BJ (cell line): ENCODE data around the gene GP9. TPM values are rescaled to one million over a fixed set of nuclear protein-coding genes. Genes with fewer than 3 reads are reported as not detected.
"Not testable (repeated sequence)": the region's sequence is repeated elsewhere in the genome, so short reads cannot be mapped to it uniquely, and the experiment has no call there.

Experiments
- CTCF ChIA-PET: fragments of 350-600 bp; formaldehyde crosslinking; extraction: SDS; loops from one replicate; lab custom pipeline; 2021; ENCODE audit warnings: antibody characterized with exemption, inconsistent platforms; lab: Yijun Ruan, JAX
- POLR2A ChIA-PET: fragments of 300-600 bp; sonication (Branson Sonifier 250); formaldehyde crosslinking; extraction: SDS; loops from one replicate; lab custom pipeline; 2021; ENCODE audit warnings: antibody characterized with exemption; lab: Charles Lee
- DNase-seq: peaks from one replicate; pipeline ENCODE4 v3.0.0-alpha.2; 2011; ENCODE audit warnings: low read depth
- H3K27me3 ChIP-seq: 2 replicates; pipeline ENCODE4 v1.6.0; 2011; ENCODE audit warnings: low read length; ENCODE audit not compliant: control insufficient read depth, insufficient read depth
- H3K36me3 ChIP-seq: 2 replicates; pipeline ENCODE4 v1.5.1; 2011; ENCODE audit warnings: low read length; ENCODE audit not compliant: control insufficient read depth, insufficient read depth
- H3K4me3 ChIP-seq: 2 replicates; pipeline ENCODE4 v1.5.1; 2011; ENCODE audit warnings: low read depth, mild to moderate bottlenecking, control low read depth, low read length
- CTCF ChIP-seq: IDR thresholded peaks from 2 replicates; pipeline ENCODE4 v1.5.1; 2011; ENCODE audit warnings: low read depth, mild to moderate bottlenecking, control low read depth, inconsistent platforms, low read length, moderate library complexity; ENCODE audit not compliant: insufficient read depth
- polyA plus RNA-seq: library from polyadenylated mRNA; depleted of rRNA; stranded (reverse); fragments of >200 nt; gene quantifications from 2 replicates; pipeline ENCODE4 v1.2.3, GENCODE V29; 2011

Gene GP9
- polyA plus RNA-seq, 1 experiment = not detected

DNA sequence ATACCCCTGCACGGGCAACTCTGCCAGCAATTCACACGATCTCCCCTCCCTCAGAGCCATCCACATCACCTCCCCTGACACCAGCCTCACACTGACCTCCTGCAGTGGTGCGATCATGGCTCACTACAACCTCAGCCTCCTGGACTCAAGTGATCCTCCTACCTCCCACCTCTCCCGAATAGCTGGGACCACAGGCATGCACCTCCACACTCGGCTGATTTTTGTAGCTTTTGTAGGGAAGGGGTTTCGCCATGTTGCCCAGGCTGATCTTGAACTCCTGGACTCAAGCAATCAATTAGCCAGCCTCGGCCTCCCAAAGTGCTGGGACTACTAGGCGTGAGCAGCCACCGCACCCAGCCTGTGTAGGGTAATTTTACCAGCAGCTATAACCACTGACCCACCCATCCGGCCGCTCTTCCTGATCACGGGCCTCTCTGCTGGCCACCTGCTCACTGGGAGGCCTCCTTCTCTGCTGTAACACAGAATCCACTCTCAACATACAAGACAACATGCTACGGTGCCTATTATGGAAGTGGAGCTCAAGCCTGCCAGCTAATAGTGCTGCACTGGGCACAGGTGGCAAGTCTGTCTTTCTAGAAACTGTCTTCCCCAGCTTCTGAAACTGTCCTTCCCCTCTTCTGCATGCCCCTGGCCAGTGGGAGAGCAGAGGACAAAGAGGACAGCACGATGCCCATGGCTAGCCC lies 4.6 kb downstream of the GP9 start:
- H3K4me3 ChIP-seq = no peak overlapping the region
- TF ChIP-seq CTCF = no peak
- H3K27me3 ChIP-seq = no peaks in the 10 kb centered on the region; the same call in 1 of the 2 replicates
- no peaks in the 10 kb centered on the region for H3K36me3 ChIP-seq
- CTCF ChIA-PET = interaction anchor here (0.6 to 9.9 kb wide), 4 partner anchors 11 to 181 kb away, joined by 3 to 68 read pairs (median 6); no protein-coding TSS in a partner anchor
- DNase-seq = no peak
- POLR2A ChIA-PET = no interaction called here

DNA sequence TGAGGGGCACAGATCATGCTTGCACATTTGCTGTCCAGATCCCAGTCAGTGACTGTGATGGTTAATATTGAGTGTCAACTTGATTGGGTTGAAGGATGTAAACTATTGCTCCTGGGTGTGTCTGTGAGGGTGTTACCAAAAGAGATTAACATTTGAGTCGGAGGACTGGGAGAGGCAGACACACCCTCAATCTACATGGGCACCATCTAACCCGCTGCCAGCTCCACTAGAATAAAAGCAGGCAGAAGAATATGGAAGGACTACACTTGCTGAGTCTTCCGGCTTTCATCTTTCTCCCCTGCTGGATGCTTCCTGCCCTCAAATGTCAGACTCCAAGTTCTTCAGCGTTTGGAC lies 5.1 kb downstream of the GP9 start:
- Histone ChIP-seq H3K27me3 (no peaks in the 10 kb centered on the region; the same call in none of the 2 replicates), H3K4me3 (no peak overlapping the region), H3K36me3 (no peaks in the 10 kb centered on the region)
- POLR2A ChIA-PET = no interaction called here
- TF ChIP-seq CTCF = no peak
- CTCF ChIA-PET = interaction anchor here (1.1 to 9.9 kb wide), 3 partner anchors 12 to 180 kb away, joined by 3 to 68 read pairs (median 8); no protein-coding TSS in a partner anchor
- no peak for DNase-seq

- H3K27me3 ChIP-seq, DNase-seq, H3K4me3 ChIP-seq, H3K36me3 ChIP-seq, POLR2A ChIA-PET: not testable (repeated sequence)
- CTCF ChIA-PET = interaction anchor here (1.1 to 9.9 kb wide), 4 partner anchors 11 to 99 kb away, joined by 3 to 68 read pairs (median 3); no protein-coding TSS in a partner anchor
Observed at GRCh38 chr3:129067719-129068118, 7.1 kb downstream of the GP9 start.

DNA sequence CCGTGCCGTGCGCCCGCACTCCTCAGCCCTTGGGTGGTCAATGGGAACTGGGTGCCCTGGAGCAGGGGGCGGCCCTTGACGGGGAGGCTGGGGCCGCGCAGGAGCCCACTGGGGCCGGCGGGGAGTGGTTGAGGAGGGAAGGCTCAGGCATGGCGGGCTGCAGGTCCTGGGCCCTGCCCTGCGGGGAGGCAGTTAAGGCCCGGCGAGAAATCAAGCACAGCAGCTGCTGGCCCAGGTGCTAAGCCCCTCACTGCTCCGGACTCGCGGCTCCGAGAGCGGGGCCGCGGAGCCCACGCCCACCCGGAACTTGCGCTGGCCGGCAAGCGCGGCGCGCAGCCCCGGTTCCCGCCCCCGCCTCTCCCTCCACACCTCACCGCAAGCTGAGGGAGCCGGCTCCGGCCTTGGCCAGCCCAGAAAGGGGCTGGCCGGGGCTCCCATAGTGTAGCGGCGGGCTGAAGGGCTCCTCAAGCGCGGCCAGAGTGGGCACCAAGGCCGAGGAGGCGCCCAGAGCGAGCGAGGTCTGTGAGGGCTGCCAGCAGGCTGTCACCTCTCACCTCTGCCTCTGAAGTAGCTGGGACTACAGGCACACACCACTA lies 7.8 kb downstream of the GP9 start:
- ChIA-PET CTCF (interaction anchor here (1.0 to 9.9 kb wide), 7 partner anchors 8 to 177 kb away, joined by 3 to 68 read pairs (median 3); no protein-coding TSS in a partner anchor), POLR2A (no interaction called here)
- DNase-seq = no peak
- peaks cover 4% of the 10 kb centered on the region for H3K27me3 ChIP-seq
- peak overlapping the region; percentile 27 for H3K4me3 ChIP-seq
- TF ChIP-seq CTCF = no peak
- no peaks in the 10 kb centered on the region for H3K36me3 ChIP-seq

DNA sequence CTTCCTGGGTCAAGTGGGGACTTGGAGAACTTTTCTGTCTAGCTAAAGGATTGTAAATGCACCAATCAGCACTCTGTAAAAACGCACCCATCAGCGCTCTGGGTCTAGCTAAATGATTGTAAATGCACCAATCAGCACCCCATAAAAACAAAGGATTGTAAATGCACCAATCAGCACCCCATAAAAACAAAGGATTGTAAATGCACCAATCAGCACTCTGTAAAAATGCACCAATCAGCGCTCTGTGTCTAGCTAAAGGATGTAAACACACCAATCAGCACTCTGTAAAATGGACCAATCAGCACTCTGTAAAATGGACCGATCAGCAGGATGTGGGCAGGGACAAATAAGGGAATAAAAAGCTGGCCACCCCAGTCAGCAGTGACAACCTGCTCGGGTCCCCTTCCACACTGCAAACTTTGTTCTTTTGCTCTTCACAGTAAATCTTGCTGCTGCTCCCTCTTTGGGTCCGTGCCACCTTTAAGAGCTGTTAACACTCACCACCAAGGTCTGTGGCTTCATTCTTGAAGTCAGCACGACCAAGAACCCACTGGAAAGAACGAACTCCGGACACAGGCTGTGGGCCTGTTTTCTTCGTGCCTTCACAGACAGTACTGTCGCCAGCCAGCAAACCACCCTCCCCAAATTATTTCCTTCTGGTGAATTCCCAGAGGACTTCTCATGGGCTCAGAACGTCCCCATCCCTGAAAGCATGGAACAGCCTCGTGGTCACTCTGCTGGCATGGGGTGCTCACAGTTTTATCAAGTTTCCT lies 8.9 kb downstream of the GP9 start:
- H3K4me3 ChIP-seq, H3K36me3 ChIP-seq, POLR2A ChIA-PET, H3K27me3 ChIP-seq, DNase-seq: not testable (repeated sequence)
- CTCF ChIA-PET = interaction anchor here (1.0 to 9.9 kb wide), 5 partner anchors 10 to 176 kb away, joined by 3 to 68 read pairs (median 4); no protein-coding TSS in a partner anchor
